HEK293 (cell line): Measurements from ENCODE around the gene GJD3.
A peak's percentile ranks its signal among the peaks of the same experiment; 100 is the strongest.

Experiments used
- BCL6B ChIP-seq: fragments of 450-650 bp; formaldehyde crosslinking; IDR thresholded peaks from 2 replicates; pipeline ENCODE4 v1.5.1; 2017; ENCODE audit warnings: missing biosample characterization, missing genetic modification characterization
- KLF16 ChIP-seq: fragments of 450-650 bp; formaldehyde crosslinking; IDR thresholded peaks from 2 replicates; pipeline ENCODE4 v1.5.1; 2017; ENCODE audit warnings: missing biosample characterization, missing genetic modification characterization
- OSR2 ChIP-seq: fragments of 450-650 bp; formaldehyde crosslinking; IDR thresholded peaks from 2 replicates; pipeline ENCODE4 v1.5.1; 2016; ENCODE audit warnings: missing biosample characterization, missing genetic modification characterization
- SCRT1 ChIP-seq: fragments of 450-650 bp; formaldehyde crosslinking; IDR thresholded peaks from 2 replicates; pipeline ENCODE4 v1.5.1; 2016; ENCODE audit warnings: missing biosample characterization, missing genetic modification characterization, borderline replicate concordance
- SETDB1 ChIP-seq: IDR thresholded peaks from one replicate; pipeline ENCODE4 v1.6.1; 2017; ENCODE audit warnings: mild to moderate bottlenecking, low read length, moderate library complexity, mixed read lengths; ENCODE audit not compliant: insufficient read length
- SP2 ChIP-seq: fragments of 450-650 bp; formaldehyde crosslinking; IDR thresholded peaks from 2 replicates; pipeline ENCODE4 v1.5.1; 2016; ENCODE audit warnings: missing biosample characterization, missing genetic modification characterization
- SP7 ChIP-seq: fragments of 450-650 bp; formaldehyde crosslinking; IDR thresholded peaks from 2 replicates; pipeline ENCODE4 v1.5.1; 2016; ENCODE audit warnings: missing biosample characterization, missing genetic modification characterization
- ZBTB20 ChIP-seq: fragments of 450-650 bp; formaldehyde crosslinking; IDR thresholded peaks from 2 replicates; pipeline ENCODE4 v1.5.1; 2016; ENCODE audit warnings: missing biosample characterization, missing genetic modification characterization
- ZBTB26 ChIP-seq: fragments of 450-650 bp; formaldehyde crosslinking; optimal IDR thresholded peaks from 2 replicates; pipeline ENCODE3; 2016; ENCODE audit warnings: missing biosample characterization, mild to moderate bottlenecking, missing genetic modification characterization
- ZBTB6 ChIP-seq: fragments of 450-650 bp; formaldehyde crosslinking; IDR thresholded peaks from 2 replicates; pipeline ENCODE4 v1.5.1; 2017; ENCODE audit warnings: missing biosample characterization, missing genetic modification characterization
- ZNF133 ChIP-seq: fragments of 450-650 bp; formaldehyde crosslinking; IDR thresholded peaks from 2 replicates; pipeline ENCODE4 v1.5.1; 2016; ENCODE audit warnings: missing biosample characterization, missing genetic modification characterization
- ZNF140 ChIP-seq: fragments of 450-650 bp; formaldehyde crosslinking; IDR thresholded peaks from 2 replicates; pipeline ENCODE4 v1.5.1; 2016; ENCODE audit warnings: missing biosample characterization, missing genetic modification characterization
- ZNF19 ChIP-seq: fragments of 450-650 bp; formaldehyde crosslinking; IDR thresholded peaks from 2 replicates; pipeline ENCODE4; 2016; ENCODE audit warnings: missing biosample characterization, missing genetic modification characterization, low read depth
- ZNF280C ChIP-seq: fragments of 450-650 bp; formaldehyde crosslinking; IDR thresholded peaks from 2 replicates; pipeline ENCODE4 v1.5.1; 2016; ENCODE audit warnings: missing biosample characterization, missing genetic modification characterization
- ZNF335 ChIP-seq: fragments of 450-650 bp; formaldehyde crosslinking; conservative IDR thresholded peaks from 2 replicates; pipeline ENCODE4 v1.5.1; 2016; ENCODE audit warnings: missing biosample characterization, missing genetic modification characterization
- ZNF362 ChIP-seq: fragments of 450-650 bp; formaldehyde crosslinking; IDR thresholded peaks from 2 replicates; pipeline ENCODE4 v1.5.1; 2016; ENCODE audit warnings: missing biosample characterization, missing genetic modification characterization
- ZNF416 ChIP-seq: fragments of 450-650 bp; formaldehyde crosslinking; IDR thresholded peaks from 2 replicates; pipeline ENCODE4 v1.5.1; 2016; ENCODE audit warnings: missing biosample characterization, missing genetic modification characterization
- ZNF426 ChIP-seq: fragments of 450-650 bp; formaldehyde crosslinking; IDR thresholded peaks from 2 replicates; pipeline ENCODE4 v1.5.1; 2017; ENCODE audit warnings: missing biosample characterization, missing genetic modification characterization, mild to moderate bottlenecking, inconsistent platforms, moderate library complexity
- ZNF48 ChIP-seq: fragments of 450-650 bp; formaldehyde crosslinking; IDR thresholded peaks from 2 replicates; pipeline ENCODE4 v1.5.1; 2016; ENCODE audit warnings: missing biosample characterization, missing genetic modification characterization
- ZNF501 ChIP-seq: fragments of 450-650 bp; formaldehyde crosslinking; IDR thresholded peaks from 2 replicates; pipeline ENCODE4 v1.5.1; 2016; ENCODE audit warnings: missing biosample characterization, missing genetic modification characterization
- ZNF518A ChIP-seq: fragments of 450-650 bp; formaldehyde crosslinking; conservative IDR thresholded peaks from 2 replicates; pipeline ENCODE4 v1.5.1; 2016; ENCODE audit warnings: low read depth, missing biosample characterization, missing genetic modification characterization
- ZNF585B ChIP-seq: fragments of 450-650 bp; formaldehyde crosslinking; IDR thresholded peaks from 2 replicates; pipeline ENCODE4 v1.5.1; 2016; ENCODE audit warnings: missing biosample characterization, missing genetic modification characterization
- ZNF629 ChIP-seq: fragments of 450-650 bp; formaldehyde crosslinking; IDR thresholded peaks from 2 replicates; pipeline ENCODE4 v1.5.1; 2017; ENCODE audit warnings: missing biosample characterization, missing genetic modification characterization
- ZNF677 ChIP-seq: fragments of 450-650 bp; IDR thresholded peaks from 2 replicates; pipeline ENCODE4 v1.5.0; 2018; ENCODE audit warnings: missing biosample characterization, mild to moderate bottlenecking, missing genetic modification characterization, moderate library complexity
- ZNF791 ChIP-seq: fragments of 450-650 bp; formaldehyde crosslinking; IDR thresholded peaks from 2 replicates; pipeline ENCODE4 v1.5.1; 2016; ENCODE audit warnings: missing biosample characterization, missing genetic modification characterization
- ZXDB ChIP-seq: fragments of 450-650 bp; formaldehyde crosslinking; IDR thresholded peaks from 2 replicates; pipeline ENCODE4 v1.5.1; 2016; ENCODE audit warnings: missing biosample characterization, missing genetic modification characterization

The GJD3 gene

GRCh38 chr17:40340880-40341807 is 23.4 kb downstream of the GJD3 start (continued):
- TF ChIP-seq ZNF335 (tag by site-specific recombination) (peak; percentile 53; the same call in 1 of the 2 replicates), ZNF501 (tag by site-specific recombination) (no peak), ZNF48 (tag by site-specific recombination) (no peak), ZNF416 (no peak), SP2 (tag by site-specific recombination) (peak; percentile 71), BCL6B (no peak), ZNF19 (tag by site-specific recombination) (no peak), ZNF585B (tag by site-specific recombination) (no peak), ZNF426 (tag by site-specific recombination) (no peak), ZBTB20 (tag by site-specific recombination) (peak; percentile 73), ZBTB6 (tag by site-specific recombination) (no peak), ZNF133 (no peak), KLF16 (tag by site-specific recombination) (peak; percentile 24; the same call in 1 of the 2 replicates), ZNF518A (tag by site-specific recombination) (no peak), ZNF140 (no peak), ZNF362 (tag by site-specific recombination) (no peak), SCRT1 (tag by site-specific recombination) (no peak), OSR2 (peak; percentile 34; the same call in 1 of the 2 replicates), SP7 (no peak; the same call in 1 of the 2 replicates), ZNF629 (tag by site-specific recombination) (peak; percentile 100), ZNF280C (no peak), ZBTB26 (tag by site-specific recombination) (peak; percentile 69), ZNF677 (tag by site-specific recombination) (no peak), ZXDB (tag by site-specific recombination) (no peak), SETDB1 (no peak), ZNF791 (tag by site-specific recombination) (no peak)
